AG09319 (cell line): ENCODE results near the gene KLF17.

Experiments
- DNase-seq: peaks from one replicate; pipeline ENCODE4 v3.0.0-alpha.2; 2010; ENCODE audit warnings: low read depth; ENCODE audit errors: extremely low read depth
- CTCF ChIP-seq: IDR thresholded peaks from 2 replicates; pipeline ENCODE4 v1.5.1; 2011; ENCODE audit warnings: low read depth, mild to moderate bottlenecking, inconsistent platforms, low read length, moderate library complexity

KLF17 gene

GRCh38 chr1:44170281-44170823, 51.7 kb downstream of the KLF17 start:
- no peak for DNase-seq
- TF ChIP-seq CTCF = no peak; the same call in none of the 2 replicates

GRCh38 chr1:44174630-44175029, 56.0 kb downstream of the KLF17 start:
- no peak for TF ChIP-seq CTCF
- DNase-seq = no peak
